Gastrocnemius medialis (tissue), 4 donors: Measurements from ENCODE around the gene PRRG4.

Source experiments
- CTCF ChIP-seq, 5 experiments: fragments of 450-650 bp in 3 of 5; fragments of 200-600 bp in 2 of 5; sonication (generic) in 2 of 5; IDR thresholded peaks in 4 of 5; conservative IDR thresholded peaks in 1 of 5; 1 replicate in 4 of 5; 2 replicates in 1 of 5; pipeline ENCODE4 v1.5.1; 2016 to 2019; ENCODE audit warnings: antibody characterized with exemption in 5 of 5, mild to moderate bottlenecking in 3 of 5, moderate library complexity in 3 of 5
- POLR2A ChIP-seq, 2 donors: fragments of 450-650 bp; IDR thresholded peaks; one replicate each; pipeline ENCODE4 v1.6.1; 2017; ENCODE audit warnings: antibody characterized with exemption in 2 of 2, mild to moderate bottlenecking in 2 of 2, moderate library complexity in 2 of 2

- TF ChIP-seq CTCF (IDR thresholded peaks at IDR 0.05 in 4 of 5, conservative IDR thresholded peaks at IDR 0.05 in 1 of 5) (no peak), POLR2A (IDR thresholded peaks at IDR 0.05) (no peak)
These were observed 67.4 kb downstream of the PRRG4 start for GRCh38 chr11:32897103-32897502.
